SK-N-MC (cell line): ENCODE results near the gene C16orf96.

Experiments used
- EZH2 ChIP-seq: fragments of 200-600 bp; sonication (generic); IDR thresholded peaks from one replicate; pipeline ENCODE4 v1.6.1; 2017; ENCODE audit warnings: antibody characterized with exemption
- FOXP2 ChIP-seq: optimal IDR thresholded peaks from 2 replicates; pipeline ENCODE3; 2011; ENCODE audit warnings: mild to moderate bottlenecking, moderate library complexity; ENCODE audit not compliant: insufficient read depth; ENCODE audit errors: extremely low read length, control extremely low read depth
- POLR2AphosphoS5 ChIP-seq: IDR thresholded peaks from 2 replicates; pipeline ENCODE4 v1.6.1; 2012; ENCODE audit warnings: mild to moderate bottlenecking, low read depth, low read length, borderline replicate concordance

- TF ChIP-seq EZH2 (no peak), POLR2AphosphoS5 (no peak), FOXP2 (no peak)
These were observed 21.9 kb upstream of the C16orf96 start for GRCh38 chr16:4534151-4534790.
